ENCODE data around the gene ATP10B.

ATP10B gene

GRCh38 chr5:160685695-160686094 is 166.3 kb downstream of the ATP10B start:
- no peak for DNase-seq (ENCODE audit: low read depth)

DNA sequence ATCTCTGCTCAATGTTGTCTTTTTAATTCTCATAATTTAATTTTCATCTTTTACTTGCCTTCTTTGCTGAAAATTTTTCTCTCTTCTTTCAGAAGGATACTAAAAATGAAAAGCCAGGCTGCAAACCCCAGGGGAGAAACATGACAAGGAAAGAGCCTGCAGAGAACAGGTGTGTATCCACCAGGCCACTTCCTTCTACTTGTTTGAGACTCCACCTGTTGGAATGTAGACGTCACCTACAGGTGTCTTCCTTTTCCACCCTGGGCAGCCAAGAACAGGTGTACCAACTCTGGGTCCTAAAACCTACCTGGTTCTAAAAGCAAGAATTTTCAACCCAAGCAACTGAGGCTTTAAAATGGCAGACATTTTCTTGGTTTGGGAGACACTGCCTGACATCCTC is 166.8 kb downstream of the ATP10B start:
- DNase-seq (ENCODE audit: low read depth): no peak

DNA sequence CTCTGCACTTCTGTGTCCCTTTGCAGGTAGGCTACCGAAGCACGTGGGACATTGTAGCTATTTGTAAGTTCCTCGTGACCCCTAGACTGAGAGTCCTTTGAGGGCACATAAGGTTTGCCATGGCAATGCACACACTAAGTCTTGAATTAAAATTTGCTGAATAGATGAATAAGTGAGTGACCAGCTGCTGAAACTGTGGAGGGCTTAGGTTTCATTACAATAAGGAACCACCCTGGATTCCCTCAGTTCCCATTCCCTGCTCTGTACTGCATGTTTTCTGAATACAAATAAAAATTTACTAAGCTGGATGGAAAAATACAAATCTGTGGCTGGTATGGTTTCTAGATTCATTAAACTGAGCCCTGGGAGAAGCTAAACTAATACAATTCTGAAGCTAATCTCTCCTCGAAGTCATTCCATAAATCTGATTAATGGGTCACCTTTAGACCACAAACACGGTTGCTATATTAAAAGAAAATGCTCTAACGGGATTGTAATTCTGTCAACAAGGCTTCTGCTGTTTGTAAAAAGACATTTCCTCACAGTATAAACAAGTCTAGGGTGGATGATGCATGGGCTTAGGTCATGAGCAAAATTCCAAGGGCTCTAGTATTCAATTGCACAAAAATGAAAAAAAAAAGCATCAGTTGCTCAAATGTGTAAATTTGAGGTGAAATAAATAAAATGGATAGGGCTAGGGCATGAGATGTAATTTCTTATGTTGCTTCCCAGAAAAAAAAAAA is 172.3 kb downstream of the ATP10B start:
- DNase-seq (ENCODE audit: low read depth): no peak

DNA sequence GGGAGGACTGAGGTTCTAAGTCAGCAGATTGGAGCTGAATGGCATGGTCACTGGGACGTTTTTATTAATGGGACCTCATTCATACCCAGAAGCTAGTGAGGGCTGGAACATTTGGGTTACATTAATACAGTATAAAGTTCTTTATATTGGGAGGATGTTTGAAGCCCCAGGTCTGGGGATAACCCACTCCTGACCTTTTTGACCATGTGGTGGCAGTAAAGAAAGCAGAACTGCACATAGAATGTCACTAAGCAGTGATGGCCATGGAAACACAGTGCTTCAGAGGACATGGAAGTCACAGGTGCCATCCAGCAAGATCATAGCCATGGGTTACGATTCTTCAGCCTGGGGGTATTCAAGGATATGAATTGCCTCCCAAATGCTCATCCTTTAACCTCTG is 176.0 kb downstream of the ATP10B start:
- no peak for DNase-seq (ENCODE audit: low read depth)

DNA sequence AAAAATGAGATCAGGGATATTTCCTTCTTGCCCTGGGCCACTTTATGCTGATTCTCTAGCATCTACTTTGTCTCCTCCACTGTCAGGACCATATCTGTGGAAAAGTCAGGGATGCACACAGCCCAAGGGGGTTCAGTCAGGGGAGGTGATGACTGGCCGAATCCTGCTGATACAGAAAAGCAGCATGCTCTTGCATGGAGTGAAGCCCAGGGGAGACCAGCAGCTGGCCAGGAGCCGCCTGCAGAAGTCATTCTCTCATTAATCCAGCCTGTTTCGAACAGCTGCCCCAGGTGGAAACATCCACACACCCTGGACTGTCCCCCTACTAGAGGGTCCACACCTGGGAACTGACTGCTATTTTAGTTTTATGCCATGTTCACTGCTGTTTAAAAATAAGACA is 177.1 kb downstream of the ATP10B start:
- DNase-seq (ENCODE audit: low read depth): no peak

DNA sequence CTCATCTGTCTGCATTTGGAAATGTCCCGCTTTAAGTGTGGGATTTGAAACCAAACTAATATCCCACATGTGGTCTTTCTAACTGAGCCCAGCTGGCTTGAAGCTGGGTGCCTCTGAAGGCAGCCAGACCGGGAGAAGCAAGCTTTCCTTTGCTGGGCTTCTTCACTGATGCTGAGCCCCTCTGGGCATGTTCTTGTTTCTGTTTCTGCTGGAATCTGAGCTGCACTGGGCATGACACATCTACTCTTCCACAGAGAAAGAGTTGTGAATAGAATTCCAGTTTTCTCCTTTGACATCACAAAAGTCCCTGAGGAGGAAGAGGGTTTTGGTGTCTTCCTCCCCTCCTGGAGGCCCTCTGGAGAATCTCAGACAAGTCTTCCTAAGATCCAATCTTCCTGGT is 179.5 kb downstream of the ATP10B start:
- no peak for DNase-seq (ENCODE audit: low read depth)

- no peak for DNase-seq (ENCODE audit: low read depth)
Observed at GRCh38 chr5:160668356-160668755, 183.7 kb downstream of the ATP10B start.

- DNase-seq (ENCODE audit: low read depth): no peak
Observed at GRCh38 chr5:160667160-160667559, 184.9 kb downstream of the ATP10B start.

DNA sequence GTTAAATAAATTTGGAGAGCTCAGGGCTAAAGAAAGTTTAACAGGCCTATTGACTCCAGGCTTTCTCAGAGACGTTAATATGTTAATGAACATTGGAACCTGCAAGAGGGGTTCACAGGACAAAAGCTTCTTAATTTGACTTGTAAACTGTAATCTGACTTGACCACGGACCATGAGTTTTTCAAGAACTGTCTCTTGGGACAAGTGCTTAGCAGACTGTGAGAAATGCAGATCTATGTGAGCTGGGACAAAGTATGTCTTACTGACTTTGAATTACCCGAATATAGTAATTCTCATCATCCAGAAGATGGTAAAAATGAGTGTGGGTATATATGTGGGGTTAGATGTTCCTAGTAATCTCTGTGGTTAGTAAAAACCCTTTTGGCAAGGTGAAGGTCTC is 186.6 kb downstream of the ATP10B start:
- no peak for DNase-seq (ENCODE audit: low read depth)

- DNase-seq (ENCODE audit: low read depth): no peak
Observed at GRCh38 chr5:160660132-160660531, 191.9 kb downstream of the ATP10B start.

DNA sequence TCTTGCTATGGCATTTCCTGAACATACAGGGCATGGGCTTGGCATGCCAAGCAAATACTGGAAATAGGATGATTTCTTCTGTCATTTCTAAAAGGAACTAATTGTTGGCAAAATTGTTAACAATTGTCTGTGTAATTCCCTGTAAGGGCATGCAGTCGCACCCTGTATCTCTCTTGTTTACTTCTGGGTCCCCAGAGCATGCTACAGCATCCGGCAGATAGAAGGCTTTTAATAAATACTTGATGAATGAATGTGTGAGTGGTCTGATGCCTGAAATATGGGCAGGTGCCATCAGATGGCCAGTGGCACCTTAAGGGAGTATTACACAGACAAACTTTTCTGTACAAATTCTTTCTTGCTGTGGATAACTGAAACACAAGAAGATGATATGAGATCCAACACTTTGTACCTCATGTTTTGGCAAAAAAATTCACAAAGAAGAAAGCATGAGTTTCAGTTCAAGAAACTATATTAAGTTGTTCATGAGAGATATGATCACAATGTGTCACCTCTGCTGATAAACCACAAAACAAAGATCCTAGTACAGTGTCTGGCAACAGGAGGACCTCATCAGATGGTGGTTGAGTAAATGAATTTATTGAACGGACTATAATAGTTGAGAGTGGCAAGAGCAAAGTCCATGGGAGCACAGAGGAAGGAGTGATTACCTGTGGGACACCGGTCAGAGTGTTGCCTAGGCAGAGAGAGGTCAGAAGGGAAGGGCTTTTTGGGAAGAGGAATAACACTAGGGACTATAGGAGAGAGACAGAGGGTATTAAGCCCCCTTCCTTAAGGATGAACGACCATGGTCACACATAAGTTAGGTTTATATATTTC is 194.2 kb downstream of the ATP10B start:
- DNase-seq (ENCODE audit: low read depth): no peak

DNA sequence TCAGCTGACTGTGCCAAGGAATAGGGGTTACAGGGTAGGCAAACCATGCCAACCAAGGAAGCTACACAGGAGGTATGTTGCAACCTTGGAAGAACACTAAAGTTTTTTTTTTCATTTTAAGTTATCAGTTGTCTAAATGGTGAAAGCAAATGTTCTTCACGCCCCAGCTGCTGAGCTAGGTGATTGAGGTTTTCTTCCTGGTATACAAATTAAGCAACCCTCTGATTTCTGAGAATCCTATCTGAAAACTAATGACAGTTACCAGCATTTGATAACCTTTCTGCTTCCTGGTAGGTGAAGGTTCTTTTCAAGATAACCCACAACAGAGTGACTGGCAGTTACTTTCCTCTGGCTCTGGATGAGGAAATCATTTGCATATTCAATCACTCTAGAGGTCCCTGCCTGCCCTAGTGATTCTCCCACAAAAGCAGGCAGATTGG is 194.9 kb downstream of the ATP10B start:
- DNase-seq (ENCODE audit: low read depth): no peak

GRCh38 chr5:160655717-160656116 is 196.3 kb downstream of the ATP10B start:
- DNase-seq (ENCODE audit: low read depth): no peak

- DNase-seq (ENCODE audit: low read depth): no peak
Observed at GRCh38 chr5:160651692-160652645, 200.0 kb downstream of the ATP10B start.

GRCh38 chr5:160649304-160649703 is 202.7 kb downstream of the ATP10B start:
- no peak for DNase-seq (ENCODE audit: low read depth)

GRCh38 chr5:160646033-160646432 is 206.0 kb downstream of the ATP10B start:
- DNase-seq (ENCODE audit: low read depth): no peak

DNA sequence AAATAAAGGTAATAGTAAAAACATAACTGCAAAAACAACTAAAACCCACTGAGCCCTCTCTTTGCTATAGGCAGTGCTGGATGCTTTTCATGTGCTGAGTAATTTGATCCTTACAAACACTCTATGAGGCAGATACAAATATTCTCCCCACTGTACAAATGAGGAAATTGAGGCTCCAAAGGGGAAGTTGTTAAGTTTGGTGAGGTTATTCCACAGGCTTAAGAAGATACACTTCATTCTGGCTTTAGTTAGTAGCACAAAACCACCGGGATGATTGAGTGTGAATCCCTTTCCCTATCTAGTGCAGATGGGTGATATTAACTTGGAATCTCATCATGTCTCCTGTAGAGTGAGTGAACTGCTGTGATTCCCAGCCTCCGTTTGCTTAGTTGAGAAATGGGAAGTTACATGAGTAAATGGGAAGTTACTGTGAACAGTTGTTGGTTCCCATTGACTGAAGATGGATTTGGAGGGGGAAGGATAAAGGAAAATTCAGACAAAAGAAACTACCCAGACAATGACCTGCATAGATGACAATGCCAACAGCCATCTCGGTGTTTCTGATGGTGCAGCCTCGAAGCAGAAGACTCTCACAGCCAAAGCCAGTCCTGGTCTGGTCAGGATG is 208.3 kb downstream of the ATP10B start:
- DNase-seq (ENCODE audit: low read depth): no peak

- no peak for DNase-seq (ENCODE audit: low read depth)
Observed at GRCh38 chr5:160641405-160641804, 210.6 kb downstream of the ATP10B start.

GRCh38 chr5:160640406-160640805 is 211.6 kb downstream of the ATP10B start:
- DNase-seq (ENCODE audit: low read depth): no peak

- DNase-seq (ENCODE audit: low read depth): no peak
Observed at GRCh38 chr5:160638161-160638742, 213.8 kb downstream of the ATP10B start.

DNA sequence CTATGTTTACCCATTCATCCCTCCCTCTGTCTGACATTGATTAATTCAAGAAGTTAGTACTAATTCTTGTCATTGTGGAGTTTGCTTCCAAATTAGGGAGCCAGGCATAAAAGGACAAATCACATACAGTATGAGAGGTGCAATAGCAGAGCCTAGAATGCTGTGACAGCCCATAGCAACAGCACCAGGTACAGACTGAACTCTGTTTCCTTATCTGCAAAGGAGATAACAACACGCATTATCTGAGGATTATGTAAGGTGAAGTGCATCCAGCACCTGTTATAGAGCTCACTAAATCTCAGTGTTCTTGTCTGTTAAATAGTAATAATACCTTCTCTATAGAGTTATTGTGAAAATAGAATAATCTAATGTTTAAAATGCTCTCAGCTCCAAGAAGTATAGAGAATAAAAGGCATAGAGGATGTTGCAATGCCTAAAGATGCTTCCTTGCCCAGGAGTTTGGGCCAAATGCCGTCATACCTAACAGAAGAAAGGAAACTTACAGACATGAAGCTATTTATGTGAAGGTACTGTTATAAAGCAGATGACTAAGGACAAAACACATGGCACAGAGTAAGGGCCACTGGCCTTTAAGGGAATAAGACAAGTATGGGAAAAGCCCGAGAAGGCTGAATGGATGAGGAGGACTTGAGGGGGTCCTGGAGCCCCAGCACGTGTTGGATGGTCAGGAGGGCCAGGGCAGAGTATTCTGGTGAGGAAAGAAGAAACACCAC is 214.5 kb downstream of the ATP10B start:
- no peak for DNase-seq (ENCODE audit: low read depth)
